Nephron (organoid): ENCODE results near the gene ZSCAN10.

Experiments used
- H3K27ac Mint-ChIP-seq, 3 experiments: 2 replicates each; pipeline ENCODE4 v1.8.0; 2020; ENCODE audit warnings: mixed read lengths in 3 of 3, mild to moderate bottlenecking in 2 of 3, moderate library complexity in 1 of 3
- H3K27me3 Mint-ChIP-seq: 2 replicates; pipeline ENCODE4 v1.8.0; 2021; ENCODE audit warnings: low read depth, mild to moderate bottlenecking, moderate library complexity, mixed read lengths
- H3K36me3 Mint-ChIP-seq: 2 replicates; pipeline ENCODE4 v1.8.0; 2020; ENCODE audit warnings: low read depth, mixed read lengths
- H3K4me1 Mint-ChIP-seq: 2 replicates; pipeline ENCODE4 v1.8.0; 2020; ENCODE audit warnings: mixed read lengths
- H3K4me3 Mint-ChIP-seq, 3 experiments: 2 replicates each; pipeline ENCODE4 v1.8.0; 2020; ENCODE audit warnings: mild to moderate bottlenecking in 3 of 3, mixed read lengths in 3 of 3, moderate library complexity in 2 of 3
- H3K9me3 Mint-ChIP-seq: 2 replicates; pipeline ENCODE4 v1.8.0; 2020; ENCODE audit warnings: mixed read lengths
- CTCF ChIP-seq, 3 experiments: fragments of 200-600 bp; sonication (generic); IDR thresholded peaks; one replicate each; pipeline ENCODE4 v1.5.0; 2021; ENCODE audit warnings: antibody characterized with exemption in 3 of 3; ENCODE audit not compliant: unreplicated experiment in 3 of 3

Gene ZSCAN10

GRCh38 chr16:3088925-3089716 lies 10.0 kb downstream of the ZSCAN10 start:
- Mint-ChIP-seq H3K4me1 (peaks cover 19% of the 10 kb centered on the region), H3K36me3 (no peaks in the 10 kb centered on the region), H3K4me3 (peak overlapping the region in 1 of 3 experiments; percentile 12), H3K9me3 (no peaks in the 10 kb centered on the region), H3K27me3 (peaks cover 6% of the 10 kb centered on the region), H3K27ac (peak overlapping the region in 2 of 3 experiments; percentile 33 to 89)
- TF ChIP-seq CTCF (IDR thresholded peaks at IDR 0.05; ENCODE audit: unreplicated experiment in 3 of 3), result no peak

DNA sequence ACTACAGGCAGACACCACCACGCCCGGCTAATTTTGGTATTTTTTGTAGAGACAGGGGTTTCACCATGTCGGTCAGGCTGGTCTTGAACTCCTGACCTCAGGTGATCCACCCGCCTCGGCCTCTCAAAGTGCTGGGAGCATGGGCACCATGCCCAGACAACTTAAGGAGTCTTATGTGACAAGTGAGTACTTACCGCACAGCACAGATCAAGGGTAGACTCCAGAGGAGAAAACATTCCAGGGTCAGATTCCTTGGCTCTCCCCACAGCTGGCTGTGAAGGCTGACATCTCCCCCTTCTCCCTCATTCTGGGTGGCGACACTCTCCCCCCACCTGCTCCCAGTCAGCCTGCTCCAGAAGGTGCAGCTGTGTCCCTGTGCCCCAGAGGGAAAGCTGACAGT lies 10.6 kb downstream of the ZSCAN10 start:
- H3K27me3 Mint-ChIP-seq, result peaks cover 6% of the 10 kb centered on the region
- H3K9me3 Mint-ChIP-seq, result no peaks in the 10 kb centered on the region
- TF ChIP-seq CTCF (IDR thresholded peaks at IDR 0.05; ENCODE audit: unreplicated experiment in 3 of 3), result no peak
- H3K36me3 Mint-ChIP-seq, result no peaks in the 10 kb centered on the region
- H3K27ac Mint-ChIP-seq, result peak overlapping the region in 2 of 3 experiments; percentile 33 to 89
- H3K4me3 Mint-ChIP-seq, result peak overlapping the region in 1 of 3 experiments; percentile 12
- H3K4me1 Mint-ChIP-seq, result peaks cover 19% of the 10 kb centered on the region

DNA sequence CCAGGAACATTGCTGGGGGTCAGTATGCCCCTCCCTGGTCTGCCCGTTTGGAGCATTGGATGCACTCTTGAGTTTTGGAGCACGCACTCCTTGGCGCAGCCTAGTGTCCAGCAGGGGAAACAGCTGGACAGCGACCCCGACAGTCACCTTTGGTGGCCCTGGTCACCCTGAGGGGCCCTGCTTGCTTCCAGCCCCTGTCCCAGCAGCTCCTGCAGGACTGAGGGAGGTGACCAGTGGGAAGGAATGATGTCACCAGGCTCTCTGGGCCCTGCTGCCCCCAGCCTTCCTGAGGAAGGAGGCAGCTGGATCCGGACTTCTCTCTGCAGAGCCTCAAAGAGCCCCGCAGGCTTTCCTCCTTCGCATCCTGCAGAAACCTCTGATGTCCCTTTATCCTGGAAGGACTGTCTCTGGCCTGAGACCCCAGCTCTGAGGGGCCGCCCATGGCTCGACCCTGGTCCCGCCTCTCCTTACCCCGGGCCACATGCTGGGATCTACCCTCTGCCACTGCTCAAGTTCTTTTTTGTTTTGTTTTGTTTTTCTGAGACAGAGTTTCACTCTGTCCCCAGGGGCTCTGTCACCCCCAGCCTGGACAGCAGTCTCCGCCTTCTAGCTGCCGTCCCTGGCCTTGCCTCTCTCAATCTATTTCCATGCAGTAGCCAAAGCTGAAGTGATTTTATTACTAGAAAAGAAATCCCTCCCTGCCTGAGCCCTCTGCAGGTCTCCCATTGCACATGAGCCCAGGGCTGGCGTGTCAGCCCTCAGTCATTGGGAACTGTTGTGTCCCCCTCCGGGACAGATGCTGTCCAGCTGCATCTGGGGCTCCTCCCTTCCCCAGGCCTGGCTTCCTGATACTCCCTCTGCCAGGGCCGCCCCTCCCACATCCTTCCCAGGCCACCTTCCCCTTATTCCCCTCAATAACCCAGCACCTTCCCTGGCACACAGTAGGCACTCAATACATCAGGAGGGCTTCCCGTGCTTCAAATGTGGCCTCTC lies 11.6 kb downstream of the ZSCAN10 start:
- Mint-ChIP-seq H3K36me3 (no peaks in the 10 kb centered on the region), H3K4me1 (peaks cover 15% of the 10 kb centered on the region), H3K9me3 (no peaks in the 10 kb centered on the region), H3K27ac (peak overlapping the region; percentile 33 to 89 (median 35)), H3K4me3 (peak overlapping the region in 2 of 3 experiments; percentile 3 to 20), H3K27me3 (peaks cover 6% of the 10 kb centered on the region)
- no peak for TF ChIP-seq CTCF (IDR thresholded peaks at IDR 0.05; ENCODE audit: unreplicated experiment in 3 of 3)

DNA sequence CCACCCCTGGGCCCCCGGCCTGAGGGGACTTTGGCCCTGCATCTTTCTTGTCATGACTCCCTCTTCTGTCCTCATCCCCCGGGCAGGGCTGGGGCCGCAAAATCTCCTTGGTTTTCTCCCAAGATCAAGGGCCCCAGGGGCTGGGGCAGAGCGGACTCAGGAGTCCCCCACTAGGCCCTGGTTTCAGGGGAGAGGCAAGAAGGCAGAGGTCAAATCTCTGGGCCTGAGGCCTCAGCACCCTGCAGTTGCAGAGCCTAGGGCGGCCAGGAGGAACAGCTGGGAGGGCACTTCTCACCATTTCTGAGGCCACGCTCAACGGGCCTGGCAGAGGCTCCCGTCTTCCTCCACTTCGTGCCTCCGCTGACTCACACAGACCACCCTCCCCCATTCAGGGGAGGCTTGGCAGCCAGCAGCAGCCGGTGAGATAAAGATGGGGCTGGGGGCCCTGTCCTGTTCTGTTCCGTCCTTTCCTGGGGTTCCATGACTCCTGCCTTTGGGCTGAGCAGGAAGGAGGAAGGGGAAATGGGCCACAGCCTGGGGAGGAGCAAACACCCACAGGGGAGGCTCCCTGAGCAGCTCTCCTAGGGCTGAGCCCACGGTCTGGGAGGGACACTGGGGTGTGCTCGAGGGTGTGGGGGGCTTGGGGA lies 12.4 kb downstream of the ZSCAN10 start:
- H3K4me1 Mint-ChIP-seq, result peaks cover 15% of the 10 kb centered on the region
- no peak overlapping the region for H3K4me3 Mint-ChIP-seq
- no peak overlapping the region for H3K27ac Mint-ChIP-seq
- H3K36me3 Mint-ChIP-seq, result no peaks in the 10 kb centered on the region
- no peak for TF ChIP-seq CTCF (IDR thresholded peaks at IDR 0.05; ENCODE audit: unreplicated experiment in 3 of 3)
- H3K27me3 Mint-ChIP-seq, result peaks cover under 1% of the 10 kb centered on the region
- H3K9me3 Mint-ChIP-seq, result no peaks in the 10 kb centered on the region

GRCh38 chr16:3085868-3086595 lies 13.1 kb downstream of the ZSCAN10 start:
- TF ChIP-seq CTCF (IDR thresholded peaks at IDR 0.05; ENCODE audit: unreplicated experiment in 3 of 3), result no peak
- Mint-ChIP-seq H3K4me3 (no peak overlapping the region), H3K36me3 (no peaks in the 10 kb centered on the region), H3K4me1 (peaks cover 15% of the 10 kb centered on the region), H3K9me3 (no peaks in the 10 kb centered on the region), H3K27ac (no peak overlapping the region), H3K27me3 (no peaks in the 10 kb centered on the region)
